OCI-LY1 (cell line): ENCODE results near the gene ADK.

Source experiments
- H2AFZ ChIP-seq: fragments of 200-600 bp; sonication (generic), shearing (Covaris generic); 2 replicates; pipeline ENCODE4 v1.6.0; 2014; ENCODE audit warnings: antibody characterized with exemption, mild to moderate bottlenecking, low read length
- H3F3A ChIP-seq: fragments of 200-600 bp; sonication (generic), shearing (Covaris generic); 2 replicates; pipeline ENCODE4 v1.6.0; 2014; ENCODE audit warnings: mild to moderate bottlenecking, antibody characterized with exemption, low read length, moderate library complexity; ENCODE audit not compliant: insufficient read depth
- H3K27ac ChIP-seq: fragments of 200-600 bp; sonication (generic); 2 replicates; pipeline ENCODE4 v1.5.1; 2014; ENCODE audit warnings: low read length, mixed run types, mild to moderate bottlenecking, low read depth; ENCODE audit not compliant: poor library complexity, severe bottlenecking
- H3K27me3 ChIP-seq: fragments of 200-600 bp; sonication (generic); 2 replicates; pipeline ENCODE4 v1.6.0; 2014; ENCODE audit warnings: antibody characterized with exemption, mild to moderate bottlenecking, low read length, moderate library complexity; ENCODE audit not compliant: insufficient read depth
- H3K36me3 ChIP-seq: fragments of 200-600 bp; sonication (generic); 2 replicates; pipeline ENCODE4 v1.6.1; 2014; ENCODE audit warnings: mild to moderate bottlenecking, antibody characterized with exemption, low read length, moderate library complexity, mixed read lengths; ENCODE audit not compliant: insufficient read depth
- H3K4me1 ChIP-seq: fragments of 200-600 bp; sonication (generic); 2 replicates; pipeline ENCODE4 v1.5.1; 2014; ENCODE audit warnings: mild to moderate bottlenecking, low read length, moderate library complexity; ENCODE audit not compliant: insufficient read depth, severe bottlenecking
- H3K4me2 ChIP-seq: fragments of 200-600 bp; sonication (generic), shearing (Covaris generic); 2 replicates; pipeline ENCODE4 v1.6.1; 2014; ENCODE audit warnings: low read length
- H3K4me3 ChIP-seq: fragments of 200-600 bp; sonication (generic); 2 replicates; pipeline ENCODE4 v1.5.1; 2014; ENCODE audit warnings: low read length, low read depth, mild to moderate bottlenecking, mixed read lengths; ENCODE audit not compliant: poor library complexity, severe bottlenecking
- H3K79me2 ChIP-seq: fragments of 200-600 bp; shearing (Covaris generic); 2 replicates; pipeline ENCODE4 v1.6.1; 2016; ENCODE audit warnings: mixed run types, low read length, mixed read lengths; ENCODE audit not compliant: insufficient read depth
- H3K9ac ChIP-seq: fragments of 200-600 bp; sonication (generic), shearing (Covaris generic); 2 replicates; pipeline ENCODE4 v1.6.1; 2014; ENCODE audit warnings: mild to moderate bottlenecking, low read length, mixed read lengths
- H3K9me2 ChIP-seq: fragments of 200-600 bp; sonication (generic), shearing (Covaris generic); 2 replicates; pipeline ENCODE4 v1.6.1; 2014; ENCODE audit warnings: low read depth, mild to moderate bottlenecking, low read length, mixed read lengths
- H3K9me3 ChIP-seq: fragments of 200-600 bp; shearing (Covaris generic); 2 replicates; pipeline ENCODE4 v1.6.1; 2014; ENCODE audit warnings: low read length, mixed read lengths
- H4K20me1 ChIP-seq: fragments of 200-600 bp; sonication (generic), shearing (Covaris generic); 2 replicates; pipeline ENCODE4 v1.6.0; 2016; ENCODE audit warnings: mild to moderate bottlenecking, low read length; ENCODE audit not compliant: insufficient read depth
- EZH2 ChIP-seq: fragments of 200-600 bp; sonication (generic), shearing (Covaris generic); IDR thresholded peaks from 2 replicates; pipeline ENCODE4 v1.8.0; 2017; ENCODE audit warnings: borderline replicate concordance, mixed run types, mild to moderate bottlenecking, antibody characterized with exemption, low read length, moderate library complexity, mixed read lengths
- TF ChIP-seq, protein P1 (sequence below): fragments of 200-600 bp; sonication (generic), shearing (Covaris generic); IDR thresholded peaks from 2 replicates; pipeline ENCODE4 v1.5.1; 2017; ENCODE audit warnings: mild to moderate bottlenecking, antibody characterized with exemption, low read length, moderate library complexity, mixed read lengths

Gene ADK

DNA sequence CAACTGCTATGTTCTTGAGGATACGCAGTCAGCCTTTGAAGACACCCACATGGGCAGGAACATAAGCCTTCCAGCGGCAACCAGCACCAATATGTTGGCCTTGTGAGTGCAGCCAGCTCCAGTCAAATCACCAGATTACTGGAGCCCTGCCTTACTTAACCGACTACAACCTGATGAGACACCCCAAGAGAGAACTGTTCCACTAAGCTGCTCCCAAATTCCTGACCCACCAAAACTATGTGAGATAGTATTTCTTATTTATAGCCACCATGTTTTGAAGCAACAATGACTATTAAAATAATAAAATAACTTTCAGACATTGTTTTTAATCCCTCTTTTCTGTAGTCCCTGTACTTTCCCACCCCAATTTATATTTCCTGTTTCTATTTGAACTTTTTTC is 179.6 kb downstream of the ADK start:
- H3K4me3 ChIP-seq, result no peak overlapping the region
- no peaks in the 10 kb centered on the region for H3K9me2 ChIP-seq
- H3K9ac ChIP-seq, result no peak overlapping the region
- H3K79me2 ChIP-seq, result 0 out of 2 replicates have a peak, but pooled peaks cover 7% of the 10 kb centered on the region
- H3K36me3 ChIP-seq, result peaks cover 9% of the 10 kb centered on the region; the same call in 1 of the 2 replicates
- no peak overlapping the region for H3K4me2 ChIP-seq
- no peaks in the 10 kb centered on the region for H3F3A ChIP-seq
- no peaks in the 10 kb centered on the region for H3K9me3 ChIP-seq
- no peaks in the 10 kb centered on the region for H4K20me1 ChIP-seq
- H3K4me1 ChIP-seq, result no peaks in the 10 kb centered on the region
- H3K27ac ChIP-seq, result no peak overlapping the region
- no peak for TF ChIP-seq EZH2
- TF ChIP-seq, protein P1, sequence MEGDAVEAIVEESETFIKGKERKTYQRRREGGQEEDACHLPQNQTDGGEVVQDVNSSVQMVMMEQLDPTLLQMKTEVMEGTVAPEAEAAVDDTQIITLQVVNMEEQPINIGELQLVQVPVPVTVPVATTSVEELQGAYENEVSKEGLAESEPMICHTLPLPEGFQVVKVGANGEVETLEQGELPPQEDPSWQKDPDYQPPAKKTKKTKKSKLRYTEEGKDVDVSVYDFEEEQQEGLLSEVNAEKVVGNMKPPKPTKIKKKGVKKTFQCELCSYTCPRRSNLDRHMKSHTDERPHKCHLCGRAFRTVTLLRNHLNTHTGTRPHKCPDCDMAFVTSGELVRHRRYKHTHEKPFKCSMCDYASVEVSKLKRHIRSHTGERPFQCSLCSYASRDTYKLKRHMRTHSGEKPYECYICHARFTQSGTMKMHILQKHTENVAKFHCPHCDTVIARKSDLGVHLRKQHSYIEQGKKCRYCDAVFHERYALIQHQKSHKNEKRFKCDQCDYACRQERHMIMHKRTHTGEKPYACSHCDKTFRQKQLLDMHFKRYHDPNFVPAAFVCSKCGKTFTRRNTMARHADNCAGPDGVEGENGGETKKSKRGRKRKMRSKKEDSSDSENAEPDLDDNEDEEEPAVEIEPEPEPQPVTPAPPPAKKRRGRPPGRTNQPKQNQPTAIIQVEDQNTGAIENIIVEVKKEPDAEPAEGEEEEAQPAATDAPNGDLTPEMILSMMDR, result no peak
- H2AFZ ChIP-seq, result no peak overlapping the region
- H3K27me3 ChIP-seq, result no peaks in the 10 kb centered on the region

DNA sequence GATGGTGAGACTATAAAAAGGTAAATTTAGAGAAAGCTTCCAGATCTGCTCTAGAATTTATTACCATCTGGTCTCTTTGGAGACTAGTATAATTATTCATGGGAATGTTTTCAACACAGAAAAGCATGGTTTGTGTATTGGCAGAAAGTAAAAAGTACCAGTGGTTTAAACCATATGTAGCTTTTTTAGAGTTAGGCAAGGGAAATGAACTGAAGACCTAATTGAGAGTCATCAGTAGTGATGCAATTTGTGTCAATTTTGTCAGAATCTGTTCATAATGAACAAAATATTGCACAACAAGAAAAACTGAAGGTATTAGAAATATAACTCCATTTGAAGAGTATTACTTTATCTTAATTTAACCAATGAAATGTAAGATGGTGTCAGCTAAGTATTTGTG is 181.4 kb downstream of the ADK start:
- Histone ChIP-seq H3K79me2 (no peaks in the 10 kb centered on the region), H3K4me1 (no peaks in the 10 kb centered on the region)

GRCh38 chr10:74333174-74333573 is 182.2 kb downstream of the ADK start:
- H2AFZ ChIP-seq, result no peak overlapping the region
- no peaks in the 10 kb centered on the region for H3F3A ChIP-seq
- no peaks in the 10 kb centered on the region for H4K20me1 ChIP-seq
- peaks cover 9% of the 10 kb centered on the region; the same call in 1 of the 2 replicates for H3K36me3 ChIP-seq
- H3K4me2 ChIP-seq, result no peak overlapping the region
- TF ChIP-seq EZH2, result no peak
- TF ChIP-seq, protein P1, result no peak
- no peaks in the 10 kb centered on the region for H3K27me3 ChIP-seq
- H3K9me3 ChIP-seq, result no peaks in the 10 kb centered on the region
- H3K9me2 ChIP-seq, result no peaks in the 10 kb centered on the region
- no peak overlapping the region for H3K9ac ChIP-seq
- H3K4me3 ChIP-seq, result no peak overlapping the region
- no peaks in the 10 kb centered on the region for H3K79me2 ChIP-seq
- H3K27ac ChIP-seq, result no peak overlapping the region
- no peaks in the 10 kb centered on the region for H3K4me1 ChIP-seq

More for the DNA sequence above, 181.4 kb downstream of the ADK start:
- Histone ChIP-seq H4K20me1 (no peaks in the 10 kb centered on the region), H3K27me3 (no peaks in the 10 kb centered on the region), H3F3A (no peaks in the 10 kb centered on the region), H3K9ac (no peak overlapping the region), H3K4me2 (no peak overlapping the region), H2AFZ (no peak overlapping the region), H3K9me2 (no peaks in the 10 kb centered on the region), H3K4me3 (no peak overlapping the region), H3K9me3 (no peaks in the 10 kb centered on the region), H3K27ac (no peak overlapping the region), H3K36me3 (peaks cover 9% of the 10 kb centered on the region; the same call in 1 of the 2 replicates)
- TF ChIP-seq, protein P1, result no peak
- no peak for TF ChIP-seq EZH2
